Fibroblast of lung (primary cell): ENCODE data around the gene ECHDC3.

Experiments
- CTCF ChIP-seq, 2 donors: IDR thresholded peaks in 1 of 2; conservative IDR thresholded peaks in 1 of 2; 1 replicate in 1 of 2; 2 replicates in 1 of 2; pipeline ENCODE4 v1.5.1; 2011 to 2012; ENCODE audit warnings: low read length in 2 of 2, control low read depth in 1 of 2, inconsistent platforms in 1 of 2, low read depth in 1 of 2, mild to moderate bottlenecking in 1 of 2
- EZH2 ChIP-seq: IDR thresholded peaks from 2 replicates; pipeline ENCODE4 v1.5.1; 2012; ENCODE audit warnings: low read length, control low read depth, mild to moderate bottlenecking; ENCODE audit errors: missing control alignments

- TF ChIP-seq CTCF (conservative IDR thresholded peaks at IDR 0.05 in 1 of 2, IDR thresholded peaks at IDR 0.05 in 1 of 2; ENCODE audit: low read depth in 1 of 2, low read length in 2 of 2) = no peak
- no peak for TF ChIP-seq EZH2
These were observed 47.8 kb downstream of the ECHDC3 start for GRCh38 chr10:11789956-11790355.
